Liver (tissue), 3 donors: ENCODE results near the gene ANO10.
"Not testable (repeated sequence)": the region's sequence is repeated elsewhere in the genome, so short reads cannot be mapped to it uniquely, and the experiment has no call there.

ENCODE experiments used
- ATF3 ChIP-seq: IDR thresholded peaks from 2 replicates; pipeline ENCODE4 v1.6.1; 2016; ENCODE audit warnings: antibody characterized with exemption
- EGR1 ChIP-seq, 2 donors: IDR thresholded peaks; 2 replicates each; pipeline ENCODE4 v1.6.1; 2016 to 2018; ENCODE audit warnings: antibody characterized with exemption in 2 of 2, low read depth in 2 of 2
- GABPA ChIP-seq, 2 donors: IDR thresholded peaks in 1 of 2; conservative IDR thresholded peaks in 1 of 2; 2 replicates each; pipeline ENCODE4 v1.6.1; 2016; ENCODE audit warnings: antibody characterized with exemption in 2 of 2, mild to moderate bottlenecking in 1 of 2, moderate library complexity in 1 of 2
- JUND ChIP-seq, 2 donors: IDR thresholded peaks; 2 replicates each; pipeline ENCODE4 v1.6.1; 2016; ENCODE audit warnings: antibody characterized with exemption in 2 of 2
- MAX ChIP-seq: IDR thresholded peaks from 2 replicates; pipeline ENCODE4 v1.6.1; 2016; ENCODE audit warnings: antibody characterized with exemption
- NR2F2 ChIP-seq: IDR thresholded peaks from 2 replicates; pipeline ENCODE4 v1.6.1; 2016; ENCODE audit warnings: antibody characterized with exemption
- RAD21 ChIP-seq, 2 donors: IDR thresholded peaks; 2 replicates each; pipeline ENCODE4 v1.6.1; 2016; ENCODE audit warnings: antibody characterized with exemption in 2 of 2, mild to moderate bottlenecking in 2 of 2
- REST ChIP-seq: IDR thresholded peaks from 2 replicates; pipeline ENCODE4 v1.6.1; 2016; ENCODE audit warnings: antibody characterized with exemption, mild to moderate bottlenecking
- YY1 ChIP-seq: IDR thresholded peaks from 2 replicates; pipeline ENCODE4 v1.6.1; 2016; ENCODE audit warnings: antibody characterized with exemption, mild to moderate bottlenecking
- TF ChIP-seq, protein P1 (sequence below): fragments of 150-350 bp; IDR thresholded peaks from 2 replicates; pipeline ENCODE4 v1.5.1; 2017; ENCODE audit warnings: improper control_type of control experiment, low read depth, low read length; ENCODE audit not compliant: missing input control
- donor health status: healthy.
- donor health status: healthy.

DNA sequence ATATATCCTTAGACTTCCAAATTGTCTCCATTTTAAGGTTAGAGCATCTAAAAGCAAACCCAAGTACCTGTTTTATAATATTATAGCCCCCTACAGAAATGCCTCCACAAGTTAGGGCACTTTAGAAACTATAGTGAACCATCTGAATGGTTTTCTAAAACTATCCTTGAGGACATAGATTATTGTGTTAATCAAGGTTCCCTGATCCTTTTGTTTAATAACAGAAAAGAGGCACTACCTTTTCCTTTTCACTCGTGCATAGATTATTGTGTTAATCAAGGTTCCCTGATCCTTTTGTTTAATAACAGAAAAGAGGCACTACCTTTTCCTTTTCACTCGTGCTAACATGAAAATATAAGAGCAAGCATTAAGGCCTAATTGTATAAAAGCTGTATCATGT is 143.0 kb downstream of the ANO10 start:
- TF ChIP-seq, protein P1, sequence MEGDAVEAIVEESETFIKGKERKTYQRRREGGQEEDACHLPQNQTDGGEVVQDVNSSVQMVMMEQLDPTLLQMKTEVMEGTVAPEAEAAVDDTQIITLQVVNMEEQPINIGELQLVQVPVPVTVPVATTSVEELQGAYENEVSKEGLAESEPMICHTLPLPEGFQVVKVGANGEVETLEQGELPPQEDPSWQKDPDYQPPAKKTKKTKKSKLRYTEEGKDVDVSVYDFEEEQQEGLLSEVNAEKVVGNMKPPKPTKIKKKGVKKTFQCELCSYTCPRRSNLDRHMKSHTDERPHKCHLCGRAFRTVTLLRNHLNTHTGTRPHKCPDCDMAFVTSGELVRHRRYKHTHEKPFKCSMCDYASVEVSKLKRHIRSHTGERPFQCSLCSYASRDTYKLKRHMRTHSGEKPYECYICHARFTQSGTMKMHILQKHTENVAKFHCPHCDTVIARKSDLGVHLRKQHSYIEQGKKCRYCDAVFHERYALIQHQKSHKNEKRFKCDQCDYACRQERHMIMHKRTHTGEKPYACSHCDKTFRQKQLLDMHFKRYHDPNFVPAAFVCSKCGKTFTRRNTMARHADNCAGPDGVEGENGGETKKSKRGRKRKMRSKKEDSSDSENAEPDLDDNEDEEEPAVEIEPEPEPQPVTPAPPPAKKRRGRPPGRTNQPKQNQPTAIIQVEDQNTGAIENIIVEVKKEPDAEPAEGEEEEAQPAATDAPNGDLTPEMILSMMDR = not testable (repeated sequence)
- TF ChIP-seq NR2F2; YY1; REST; GABPA (IDR thresholded peaks at IDR 0.05 in 1 of 2, conservative IDR thresholded peaks at IDR 0.05 in 1 of 2); RAD21 (IDR thresholded peaks at IDR 0.05); EGR1 (IDR thresholded peaks at IDR 0.05; ENCODE audit: low read depth in 2 of 2); JUND (IDR thresholded peaks at IDR 0.05); MAX; ATF3: not testable (repeated sequence)
